GM19455 (cell line): Measurements from ENCODE around the gene TMEM38A.
"Not testable (repeated sequence)": the region's sequence is repeated elsewhere in the genome, so short reads cannot be mapped to it uniquely, and the experiment has no call there.

Experiments
- ATAC-seq: cut with Tn5 transposase; IDR thresholded peaks from one replicate; pipeline ENCODE4 v1.9.1; 2021; ENCODE audit not compliant: unreplicated experiment

The TMEM38A gene

DNA sequence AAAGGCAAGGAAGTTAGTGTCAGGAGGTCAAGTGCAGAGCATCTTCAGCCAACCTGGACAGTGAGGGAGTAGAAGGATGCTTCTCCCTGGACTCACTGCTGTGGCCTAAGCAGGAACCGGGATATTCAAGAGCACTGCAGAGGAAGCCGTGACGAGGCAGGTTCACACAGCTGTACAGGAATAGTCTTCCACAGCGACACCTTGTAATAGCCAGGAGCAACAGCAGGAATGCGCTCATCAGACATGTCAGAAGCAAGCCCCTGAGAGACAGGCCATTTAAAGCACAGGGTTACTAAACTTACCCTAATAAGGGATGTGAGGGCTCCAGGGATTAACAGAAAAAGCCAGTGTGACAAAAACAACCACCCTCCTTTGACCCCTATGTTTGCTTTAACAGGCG is 29.5 kb upstream of the TMEM38A start:
- no peak for ATAC-seq

DNA sequence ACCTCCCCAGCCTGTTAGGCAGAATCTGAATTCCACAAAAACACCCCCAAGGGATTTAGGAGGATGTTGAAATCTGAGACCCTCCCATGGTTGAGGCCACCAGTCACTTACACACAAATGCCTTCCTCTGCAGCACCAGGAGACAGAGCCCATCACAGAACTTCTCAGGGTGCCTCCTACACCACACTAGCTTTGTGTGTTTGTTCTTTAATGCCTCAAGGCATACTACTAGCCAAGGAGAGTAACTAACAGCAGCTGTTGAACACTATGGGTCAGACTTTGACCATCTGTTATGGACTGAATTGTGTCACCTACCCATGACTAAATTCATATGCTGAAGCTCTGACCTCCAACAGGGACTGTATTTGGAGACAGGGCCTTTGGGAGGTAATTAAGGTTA is 23.4 kb upstream of the TMEM38A start:
- no peak for ATAC-seq

DNA sequence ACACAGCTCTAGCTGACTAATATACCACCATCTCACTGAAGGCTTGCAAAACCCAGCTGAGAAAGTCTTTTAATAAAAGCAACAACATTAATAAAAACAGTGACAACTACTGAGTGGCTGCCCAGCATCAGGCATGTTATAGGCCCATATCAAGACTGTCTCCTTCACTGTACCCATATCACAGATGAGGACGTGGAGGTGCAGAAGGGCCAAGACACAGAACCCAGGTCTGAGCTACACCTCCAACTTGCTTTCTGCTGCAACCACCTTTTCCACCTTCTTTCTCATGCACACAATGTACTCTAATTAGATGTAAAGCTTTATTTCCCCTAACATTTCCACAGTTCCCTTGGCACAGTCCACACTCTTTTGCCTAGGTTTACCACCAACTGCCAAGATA is 22.3 kb upstream of the TMEM38A start:
- no peak for ATAC-seq

DNA sequence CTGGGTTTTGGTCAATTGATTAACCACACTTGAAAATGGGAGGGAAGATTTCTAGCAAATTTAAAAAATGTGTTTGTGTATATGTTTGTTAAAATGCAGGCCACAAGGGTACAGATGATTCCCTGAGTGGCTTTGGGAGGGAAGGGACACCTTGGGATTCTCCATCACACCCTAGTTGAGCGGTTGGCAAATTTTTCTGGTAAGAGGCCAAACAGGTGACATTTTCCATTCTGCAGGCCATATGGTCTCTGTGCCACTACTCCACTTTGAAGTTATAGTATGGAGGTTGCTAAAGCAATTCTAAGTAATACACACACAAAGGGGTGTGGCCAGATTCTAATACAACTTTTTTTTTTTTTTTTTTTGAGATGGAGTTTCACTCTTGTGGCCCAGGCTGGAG is 20.0 kb upstream of the TMEM38A start:
- no peak for ATAC-seq

DNA sequence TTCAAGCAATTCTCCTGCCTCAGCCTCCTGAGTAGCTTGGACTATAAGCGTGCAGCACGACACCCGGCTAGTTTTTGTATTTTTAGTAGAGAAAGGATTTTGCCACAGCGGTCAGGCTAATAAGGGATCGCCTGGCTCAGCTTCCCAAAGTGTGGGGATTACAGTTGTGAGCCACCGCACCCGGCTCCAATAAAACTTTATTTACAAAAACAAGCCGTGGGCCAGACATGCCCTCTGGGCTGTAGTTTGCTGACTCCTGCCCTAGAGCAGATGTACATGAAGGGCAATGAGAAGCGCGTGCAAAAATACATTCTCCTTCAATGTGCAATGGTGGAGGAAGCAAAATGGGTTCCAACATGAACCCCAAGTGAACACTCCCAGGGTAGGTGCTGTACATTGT is 19.2 kb upstream of the TMEM38A start:
- ATAC-seq = no peak

DNA sequence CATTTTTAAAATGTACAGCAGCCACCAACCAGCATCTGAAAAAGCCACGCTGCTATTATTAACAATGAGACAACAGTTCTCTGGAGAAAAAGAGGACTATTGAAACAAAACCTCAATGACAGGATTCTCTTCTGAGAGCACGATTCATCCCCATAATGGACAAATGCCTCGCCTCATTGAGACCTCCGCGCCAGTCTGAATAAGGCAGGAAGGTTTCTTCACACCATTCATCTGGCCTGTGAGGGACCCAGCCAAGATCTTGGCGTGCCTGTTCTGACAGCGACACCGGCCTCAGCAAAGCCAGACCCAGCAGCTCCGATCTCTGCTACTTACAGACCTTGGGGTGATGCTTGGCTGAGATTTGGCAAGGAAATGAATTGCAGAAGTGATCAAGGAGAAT is 15.8 kb upstream of the TMEM38A start:
- ATAC-seq = no peak

DNA sequence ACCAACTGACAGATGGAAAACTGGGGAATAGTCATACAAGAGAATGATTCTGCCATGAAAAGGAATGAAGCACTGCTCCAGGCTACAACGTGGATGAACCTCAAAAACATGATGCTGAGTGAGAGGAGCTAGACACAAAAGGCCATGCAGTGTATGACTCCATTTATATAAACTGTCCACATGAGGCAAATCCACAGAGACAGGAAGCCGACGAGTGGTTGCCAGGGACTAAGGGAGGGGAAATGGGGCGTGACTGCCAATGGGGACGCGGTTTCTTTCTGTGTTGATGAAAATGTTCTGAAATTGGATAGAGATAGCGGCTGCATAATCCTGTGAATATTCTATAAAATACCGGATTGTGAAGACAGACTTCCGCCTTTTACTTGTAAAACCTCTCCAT is 11.2 kb upstream of the TMEM38A start:
- ATAC-seq = no peak

DNA sequence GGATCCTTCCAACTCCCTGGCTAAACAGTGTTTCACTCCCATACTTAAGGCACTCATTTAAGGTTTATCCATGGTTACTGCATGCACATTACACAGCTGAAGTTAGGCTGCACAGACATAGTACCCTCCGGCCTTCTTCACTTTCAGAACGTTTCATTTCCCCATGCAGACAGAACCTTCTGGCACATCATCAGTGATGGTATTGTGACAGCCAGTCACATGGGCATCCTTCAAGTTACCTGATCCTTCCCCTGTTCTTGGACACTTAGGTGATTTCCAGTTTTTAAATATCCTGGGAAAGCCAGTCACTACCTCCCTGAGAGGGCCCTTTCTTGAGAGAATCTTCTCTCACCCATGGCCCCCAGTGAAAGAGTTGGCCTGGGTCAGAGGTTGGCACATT is 10.1 kb upstream of the TMEM38A start:
- ATAC-seq = no peak

DNA sequence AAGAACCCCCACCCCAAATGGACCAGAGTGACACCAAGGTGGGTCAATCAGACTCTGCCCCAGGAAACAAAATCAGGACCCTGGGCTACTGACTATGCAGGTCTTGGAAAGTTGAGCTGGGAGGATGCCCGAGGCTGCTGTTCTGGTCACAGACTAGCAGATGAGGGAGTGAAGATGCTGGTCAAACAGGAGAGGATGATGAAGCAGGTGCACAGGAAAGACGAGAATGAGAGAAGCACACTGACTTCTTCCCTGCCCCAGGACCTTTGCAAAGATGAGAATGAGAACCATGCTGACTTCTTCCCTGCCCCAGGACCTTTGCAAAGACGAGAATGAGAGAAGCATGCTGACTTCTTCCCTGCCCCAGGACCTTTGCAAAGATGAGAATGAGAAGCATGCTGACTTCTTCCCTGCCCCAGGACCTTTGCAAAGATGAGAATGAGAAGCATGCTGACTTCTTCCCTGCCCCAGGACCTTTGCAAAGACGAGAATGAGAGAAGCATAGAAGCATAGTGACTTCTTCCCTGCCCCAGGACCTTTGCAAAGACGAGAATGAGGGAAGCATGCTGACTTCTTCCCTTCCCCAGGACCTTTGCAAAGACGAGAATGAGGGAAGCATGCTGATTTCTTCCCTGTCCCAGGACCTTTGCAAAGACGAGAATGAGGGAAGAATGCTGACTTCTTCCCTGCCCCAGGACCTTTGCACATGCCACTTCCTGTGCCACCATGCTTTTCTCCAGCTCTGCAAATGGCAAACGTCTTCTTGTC is 9.3 kb upstream of the TMEM38A start:
- ATAC-seq = not testable (repeated sequence)

DNA sequence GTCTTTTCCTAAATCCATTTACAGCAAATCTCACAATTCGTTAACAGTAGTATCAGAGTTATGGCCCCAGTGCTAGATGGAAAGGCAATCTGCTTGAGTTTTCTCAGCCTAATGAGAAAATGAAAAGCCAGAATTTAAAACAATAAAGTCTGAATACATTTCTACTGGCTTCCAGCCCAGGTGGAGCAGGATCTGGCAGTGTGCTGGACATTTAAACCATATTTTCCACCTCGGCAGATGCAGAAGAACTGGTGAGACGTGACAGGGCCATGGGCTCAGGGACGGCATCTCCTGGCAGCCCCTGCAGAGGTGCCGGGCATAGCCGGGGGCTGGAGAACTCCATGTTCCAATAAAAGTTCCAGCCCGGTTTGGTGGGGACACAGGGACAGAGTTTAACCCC is 8.1 kb upstream of the TMEM38A start:
- ATAC-seq = no peak

DNA sequence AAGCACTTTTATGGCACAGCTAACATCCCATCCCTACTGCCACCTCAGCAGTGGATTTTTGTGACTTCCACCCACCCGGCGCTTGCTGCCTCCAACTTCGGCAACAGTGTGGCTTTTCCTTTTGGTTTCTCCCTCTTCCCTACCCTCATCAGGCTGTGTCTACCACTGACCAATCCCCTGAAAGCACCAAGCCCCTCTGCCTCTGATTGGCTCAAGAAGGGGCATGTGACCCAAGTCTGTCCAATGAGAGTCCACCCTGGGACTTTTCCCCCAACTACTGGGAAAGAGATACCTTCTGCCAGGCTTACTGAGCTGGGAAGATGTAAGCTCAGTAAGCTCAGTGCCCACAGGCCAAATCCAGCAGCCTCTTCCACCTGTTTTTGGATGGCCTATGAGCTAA is 6.8 kb upstream of the TMEM38A start:
- ATAC-seq = no peak

DNA sequence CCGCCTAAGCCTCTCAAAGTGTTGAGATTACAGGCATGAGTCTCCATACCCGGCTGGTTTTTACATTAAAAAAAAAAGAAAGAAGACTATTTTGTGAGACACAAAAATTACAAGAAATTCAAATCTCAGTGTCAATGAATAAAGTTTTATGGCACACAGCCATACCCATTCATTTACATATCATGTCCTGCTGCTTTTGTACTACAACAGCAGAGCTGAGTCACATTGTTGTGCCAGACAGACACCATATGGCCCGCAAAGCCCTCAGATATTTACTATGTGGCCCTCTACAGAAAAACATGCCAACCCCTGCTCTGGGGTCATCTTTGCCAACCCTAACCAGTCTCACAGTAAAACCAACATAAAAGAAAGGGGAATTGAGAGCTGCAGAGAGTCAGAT is 6.3 kb upstream of the TMEM38A start:
- no peak for ATAC-seq

DNA sequence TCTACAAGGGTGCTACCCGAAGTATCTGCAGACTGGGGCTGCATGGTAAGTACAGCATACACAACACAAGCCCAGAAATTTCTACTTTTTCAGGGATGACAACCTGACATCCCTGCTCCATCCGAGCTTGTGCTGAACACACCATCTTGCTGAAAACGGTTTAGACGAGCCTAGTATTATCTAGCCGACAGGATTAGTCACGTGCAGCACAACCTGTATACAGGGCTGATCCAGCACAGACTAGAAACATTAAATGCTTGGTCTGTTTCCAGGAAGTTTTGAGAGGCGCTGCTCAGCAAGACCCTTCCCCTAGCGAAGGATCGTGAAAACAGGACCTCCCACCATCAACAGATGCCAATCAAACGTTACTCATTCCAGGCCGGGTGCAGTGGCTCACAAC is 5.2 kb upstream of the TMEM38A start:
- no peak for ATAC-seq

DNA sequence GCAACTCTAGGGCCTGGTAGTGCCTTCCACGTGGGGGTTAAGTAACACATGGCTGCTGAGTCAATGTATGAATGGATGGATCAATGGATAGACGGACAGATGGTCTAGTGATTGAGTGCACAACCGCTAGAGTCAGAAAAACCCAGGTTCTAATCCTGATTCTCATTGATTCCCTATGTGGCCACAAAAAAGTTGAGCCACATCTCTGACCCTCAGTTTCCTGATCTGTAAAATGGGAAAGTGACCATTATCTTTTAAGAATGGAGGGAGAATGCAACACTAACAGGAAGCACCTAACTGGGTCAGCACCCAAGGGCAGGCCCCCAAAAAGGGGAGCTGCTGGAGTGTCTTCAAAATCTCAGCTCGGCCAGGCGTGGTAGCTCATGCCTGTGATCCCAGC is 3.6 kb upstream of the TMEM38A start:
- ATAC-seq = no peak

DNA sequence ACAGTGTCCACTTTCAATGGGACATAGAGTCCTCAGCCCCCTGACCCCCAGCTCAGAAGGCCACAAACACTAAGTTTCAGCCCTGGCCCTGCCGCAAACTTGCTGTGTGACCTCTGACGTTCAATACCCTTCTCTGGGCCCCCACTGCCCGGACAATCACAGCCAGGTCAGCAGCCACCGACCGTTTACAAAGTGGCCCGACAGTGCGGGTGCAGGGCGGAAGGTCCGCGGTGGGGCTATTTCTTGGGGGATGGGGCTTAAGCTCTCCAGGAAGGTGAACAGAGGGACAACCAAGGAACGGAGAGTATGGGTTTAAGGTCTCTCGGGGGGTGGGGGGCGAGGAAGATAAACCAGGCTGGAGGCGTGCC is 1.5 kb upstream of the TMEM38A start:
- ATAC-seq = no peak

DNA sequence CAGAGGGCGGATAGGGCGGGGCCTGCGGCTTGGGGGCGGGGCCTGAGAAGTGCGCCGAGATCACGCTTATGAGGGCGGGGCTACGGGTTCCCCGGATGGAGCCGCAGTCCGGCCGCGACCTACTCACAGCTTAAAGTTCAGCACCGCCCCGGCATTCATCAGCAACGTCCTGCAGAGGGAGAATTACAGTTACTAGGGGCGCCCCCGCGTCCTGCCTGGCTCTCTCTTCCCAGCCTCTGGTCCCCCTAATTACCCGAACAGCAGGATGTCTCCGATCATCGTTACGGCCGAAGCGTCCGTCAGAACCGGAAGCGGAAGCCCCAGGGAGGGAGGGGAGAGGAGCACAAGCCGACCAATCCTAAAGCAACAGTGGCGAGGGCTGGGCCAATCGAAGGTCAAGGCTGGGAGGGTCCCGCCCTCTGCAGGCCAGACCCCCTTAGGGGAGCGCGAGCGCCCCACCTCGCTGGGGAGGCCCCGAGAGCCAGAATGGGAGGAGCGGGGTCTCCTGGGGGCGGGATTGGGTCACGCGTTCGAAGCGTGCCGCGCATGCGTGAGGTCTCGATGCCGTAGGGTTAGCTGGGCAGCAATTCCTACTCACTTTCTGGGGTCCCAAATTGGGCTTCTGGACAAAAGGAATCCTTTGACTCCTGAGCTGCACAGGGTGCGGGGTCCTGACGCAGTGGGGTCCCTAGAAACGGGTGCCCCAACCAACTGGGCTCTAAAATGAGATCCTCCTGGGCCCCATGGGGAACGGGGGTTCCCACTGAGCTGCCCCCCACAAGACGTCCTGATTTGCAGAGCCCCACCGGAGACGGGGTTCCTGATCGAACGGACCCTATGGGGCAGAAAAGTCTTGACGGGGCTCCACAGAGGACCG is 869 bp upstream of the TMEM38A start, which contains the start of gene SMIM7:
SMIM7 (minus strand) TSS at position 313 of the 877 bp plus-strand sequence; CDS start at position 279, 34 bp downstream.
- peak; percentile 84 for ATAC-seq

DNA sequence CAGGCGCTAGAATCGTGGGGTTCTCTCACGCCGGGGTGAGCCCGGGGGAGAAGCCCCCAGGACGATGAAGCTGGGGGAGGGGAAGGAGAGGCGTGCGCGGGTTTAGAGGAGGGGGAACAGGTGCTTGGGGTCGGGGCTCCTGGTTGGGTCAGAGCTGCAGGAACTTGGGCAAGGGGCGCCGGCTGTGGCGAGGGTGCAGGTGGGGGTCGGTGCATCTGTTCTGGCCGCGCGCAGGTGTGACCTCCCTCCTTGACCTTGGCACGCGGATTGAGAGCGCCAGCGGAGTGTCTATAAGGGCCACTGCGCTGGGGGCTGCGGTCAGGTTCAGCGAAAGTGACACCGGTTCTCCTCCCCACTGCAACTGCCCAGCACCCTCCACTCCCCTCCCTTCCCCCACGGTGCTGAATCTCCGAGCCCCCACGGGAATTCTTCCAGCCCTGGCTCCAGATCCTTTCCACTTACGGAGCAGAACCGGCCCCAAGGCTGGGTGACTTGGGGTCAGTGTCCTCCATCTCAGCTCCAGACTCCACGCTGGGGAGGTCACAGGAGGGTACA is 618 bp downstream of the TMEM38A start:
- ATAC-seq = no peak

DNA sequence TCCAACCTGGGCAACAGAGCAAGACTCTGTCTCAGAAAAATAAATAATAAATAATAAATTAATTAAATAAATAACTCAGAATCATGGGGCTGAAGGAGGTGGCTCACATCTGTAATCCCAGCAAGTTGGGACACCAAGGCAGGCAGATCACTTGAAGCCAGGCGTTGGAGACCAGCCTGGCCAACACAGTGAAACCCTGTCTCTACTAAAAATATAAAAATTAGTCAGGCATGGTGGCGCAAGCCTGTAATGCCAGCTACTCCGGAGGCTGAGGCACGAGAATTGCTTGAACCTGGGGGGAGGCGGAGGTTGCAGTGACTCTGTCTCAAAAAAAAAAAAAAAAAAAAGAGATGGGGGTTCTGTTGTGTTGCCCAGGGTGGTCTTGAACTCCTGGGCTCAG is 7.2 kb downstream of the TMEM38A start:
- ATAC-seq = no peak

DNA sequence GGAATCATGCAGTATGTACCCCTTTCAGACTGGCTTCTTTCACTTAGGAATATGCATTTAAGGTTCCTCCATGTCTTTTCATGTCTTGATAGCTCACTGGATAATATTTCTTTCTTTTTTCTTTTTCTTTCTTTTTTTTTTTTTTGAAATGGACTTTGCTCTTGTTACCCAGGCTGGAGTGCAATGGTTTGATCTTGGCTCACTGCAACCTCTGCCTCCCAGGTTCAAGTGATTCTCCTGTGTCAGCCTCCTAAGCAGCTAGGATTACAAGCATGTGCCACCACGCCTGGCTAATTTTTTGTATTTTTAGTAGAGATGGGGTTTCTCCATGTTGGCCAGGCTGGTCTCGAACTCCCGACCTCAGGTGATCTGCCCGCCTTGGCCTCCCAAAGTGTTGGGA is 7.8 kb downstream of the TMEM38A start:
- ATAC-seq = not testable (repeated sequence)

DNA sequence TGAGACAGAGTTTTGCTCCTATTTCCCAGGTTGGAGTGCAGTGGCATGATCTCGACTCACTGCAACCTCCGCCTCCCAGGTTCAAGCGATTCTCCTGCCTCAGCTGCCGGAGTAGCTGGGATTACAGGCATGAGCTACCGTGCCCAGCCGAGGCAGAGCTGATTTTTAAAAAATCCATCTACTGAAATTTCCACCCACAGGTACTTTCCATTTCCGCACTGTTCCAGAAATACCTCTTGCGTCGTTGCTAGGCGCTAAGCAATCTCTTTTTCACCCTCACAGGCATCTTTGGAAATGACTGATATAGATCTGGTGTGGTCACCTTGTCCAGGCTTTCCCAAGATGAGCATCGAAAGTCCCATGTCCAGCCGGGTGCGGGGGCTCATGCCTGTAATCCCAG is 9.4 kb downstream of the TMEM38A start:
- no peak for ATAC-seq

DNA sequence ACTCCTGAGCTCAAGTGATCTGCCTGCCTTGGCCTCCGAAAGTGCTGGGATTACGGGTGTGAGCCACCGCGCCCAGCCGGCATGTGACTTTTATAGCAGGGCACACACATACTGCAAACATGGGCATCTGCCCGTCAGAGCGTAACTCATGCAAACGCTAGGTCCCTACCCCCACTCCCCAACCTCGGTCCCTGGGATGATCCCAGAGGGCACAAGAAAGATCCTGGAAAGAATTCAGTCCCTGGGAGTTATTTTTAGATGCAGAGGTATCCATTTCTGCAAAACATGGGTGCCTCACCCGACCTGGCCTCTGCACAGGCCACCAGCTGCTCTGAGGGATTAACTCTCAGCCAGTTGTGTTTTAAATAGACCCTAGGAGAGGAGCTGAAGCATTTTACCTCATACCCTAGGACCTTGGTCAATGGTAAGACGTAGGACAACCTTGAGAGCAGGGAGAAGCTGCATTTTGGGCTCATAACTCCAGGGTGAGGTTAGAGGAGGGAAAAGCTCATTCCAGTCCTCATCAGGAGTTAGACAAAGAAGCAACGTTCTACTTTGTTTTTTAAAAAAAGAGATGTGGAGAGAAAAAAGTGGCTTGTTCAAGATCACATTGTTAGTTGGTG is 10.8 kb downstream of the TMEM38A start:
- ATAC-seq = no peak

DNA sequence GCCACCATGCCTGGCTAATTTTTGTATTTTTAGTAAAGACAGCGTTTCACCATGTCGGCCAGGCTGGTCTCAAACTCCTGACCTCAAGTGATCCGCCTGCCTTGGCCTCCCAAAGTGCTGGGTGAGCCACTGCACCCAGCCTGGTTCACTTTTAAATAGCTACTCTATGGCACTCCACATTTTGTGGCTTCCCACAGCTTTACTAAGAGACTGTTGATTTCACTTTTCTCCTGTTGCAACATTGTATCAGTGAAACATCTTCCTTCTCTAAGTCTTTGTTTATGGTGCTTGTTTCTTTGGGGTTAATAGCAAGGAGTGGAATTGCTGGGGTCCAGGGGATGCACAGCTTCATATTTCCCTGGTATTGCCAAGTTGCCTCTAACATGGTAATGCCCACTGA is 12.3 kb downstream of the TMEM38A start:
- ATAC-seq = no peak
